GM19328 (cell line): Measurements from ENCODE around the gene FOXR2.

Experiments
- ATAC-seq: cut with Tn5 transposase; IDR thresholded peaks from one replicate; pipeline ENCODE4 v1.9.1; 2021; ENCODE audit warnings: mild to moderate bottlenecking, moderate library complexity; ENCODE audit not compliant: unreplicated experiment

FOXR2 gene

GRCh38 chrX:55623100-55623499, at the start of gene FOXR2:
FOXR2 (plus strand) TSS chrX:55623400; CDS start chrX:55623712, 312 bp downstream.
- no peak for ATAC-seq

- ATAC-seq = no peak
Observed at GRCh38 chrX:55579115-55579514, 44.1 kb upstream of the FOXR2 start.

DNA sequence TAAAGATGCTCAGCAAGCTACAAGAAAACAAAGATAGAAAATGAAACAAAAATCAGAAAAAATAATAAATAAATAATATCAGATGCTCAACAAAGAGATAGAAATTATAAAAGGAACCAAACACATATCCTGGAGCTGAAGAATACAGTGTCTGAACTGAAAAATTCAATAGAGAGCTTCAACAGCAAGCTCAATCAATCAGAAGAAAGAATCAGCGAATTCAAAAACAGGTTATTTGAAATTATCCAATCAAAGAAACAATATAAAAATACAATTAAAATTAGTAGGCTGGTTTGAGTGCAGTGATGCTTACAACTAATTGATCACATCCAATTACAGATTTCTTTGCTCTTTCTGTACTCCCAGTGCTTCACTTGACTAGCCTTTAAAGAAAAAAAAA, 40.8 kb upstream of the FOXR2 start:
- ATAC-seq = no peak

GRCh38 chrX:55593296-55593695, 29.9 kb upstream of the FOXR2 start:
- ATAC-seq = no peak

GRCh38 chrX:55593756-55594257, 29.4 kb upstream of the FOXR2 start:
- ATAC-seq = no peak

DNA sequence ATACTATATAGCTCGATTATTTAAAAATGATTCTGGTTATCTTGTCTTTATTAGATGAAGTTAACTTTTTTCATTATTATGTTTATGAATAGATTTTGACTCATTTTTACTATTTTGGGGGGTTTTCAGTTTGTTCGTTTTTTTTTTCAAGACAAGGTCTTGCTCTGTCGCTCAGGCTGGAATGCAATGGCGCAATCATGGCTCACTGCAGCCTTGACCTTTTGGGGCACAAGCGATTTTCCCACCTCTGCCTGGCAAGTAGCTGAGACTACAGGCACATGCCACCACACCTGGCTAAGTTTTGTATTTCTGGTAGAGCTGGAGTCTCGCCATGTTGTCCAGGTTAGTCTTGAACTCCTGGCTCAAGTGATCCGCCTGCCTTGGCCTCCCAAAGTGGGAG, 24.9 kb upstream of the FOXR2 start:
- ATAC-seq = no peak

- no peak for ATAC-seq
Observed at GRCh38 chrX:55619547-55619946, 3.7 kb upstream of the FOXR2 start.

GRCh38 chrX:55624403-55624802, 1.2 kb downstream of the FOXR2 start:
- ATAC-seq = no peak

DNA sequence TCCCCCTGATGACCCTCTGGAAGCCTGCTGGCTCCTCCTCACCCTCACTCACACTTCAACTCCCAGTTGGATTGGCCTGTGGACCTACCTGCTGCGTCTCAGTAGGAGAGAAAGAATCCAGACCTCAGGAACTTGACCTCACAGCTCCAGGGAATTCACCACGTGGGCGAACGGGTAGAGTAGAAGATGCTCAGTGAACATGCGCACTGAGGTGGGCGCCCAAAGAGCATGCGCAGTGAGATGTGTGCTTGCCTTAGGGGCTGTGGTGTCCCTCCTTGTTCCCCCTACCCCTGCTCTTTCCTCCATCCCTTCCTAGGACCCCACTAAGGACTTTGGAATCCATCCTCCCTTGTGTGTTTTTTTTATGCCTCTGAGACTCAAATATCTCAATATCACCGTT, 12.9 kb downstream of the FOXR2 start:
- ATAC-seq = no peak

GRCh38 chrX:55638933-55639332, 15.7 kb downstream of the FOXR2 start:
- ATAC-seq = peak; percentile 74

DNA sequence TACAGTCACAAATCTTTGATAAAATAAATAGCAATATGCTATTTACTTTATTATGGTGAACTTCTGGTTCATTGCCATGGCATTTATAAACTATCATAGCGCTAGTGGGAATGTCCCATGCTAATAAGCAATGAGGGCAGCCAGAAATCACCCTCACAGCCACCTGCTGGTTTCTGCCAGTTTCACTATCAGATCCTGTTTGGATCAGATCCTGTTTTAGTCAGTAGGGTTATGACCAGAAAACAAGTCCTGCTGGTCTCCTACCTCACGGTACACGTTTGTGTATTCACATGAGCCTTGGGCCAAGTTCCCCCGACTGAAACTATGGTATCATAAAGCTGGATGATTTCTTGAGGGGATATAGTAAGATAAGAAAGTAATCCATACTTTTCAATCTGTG, 17.7 kb downstream of the FOXR2 start:
- ATAC-seq = peak; percentile 57

DNA sequence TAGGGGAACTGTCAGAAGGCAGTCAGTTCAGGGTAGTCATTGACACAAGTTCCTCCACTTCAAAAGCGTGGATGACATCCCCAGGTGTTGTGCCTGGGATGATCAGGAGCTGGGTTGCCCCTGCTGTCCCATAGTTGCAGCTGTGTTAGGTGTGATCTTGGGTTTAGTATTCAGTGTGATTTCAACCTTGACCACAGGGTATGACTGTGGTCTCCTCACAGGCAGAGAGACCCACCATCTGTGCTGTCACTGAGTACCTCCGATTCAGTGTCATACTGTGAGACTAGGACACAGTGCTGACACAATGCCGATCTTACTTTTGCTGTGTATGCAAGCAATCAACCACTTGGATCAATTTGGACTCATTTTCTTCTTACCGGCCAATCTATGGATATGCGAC, 25.2 kb downstream of the FOXR2 start:
- ATAC-seq = peak; percentile 41

GRCh38 chrX:55659931-55660330, 36.7 kb downstream of the FOXR2 start:
- ATAC-seq = no peak

DNA sequence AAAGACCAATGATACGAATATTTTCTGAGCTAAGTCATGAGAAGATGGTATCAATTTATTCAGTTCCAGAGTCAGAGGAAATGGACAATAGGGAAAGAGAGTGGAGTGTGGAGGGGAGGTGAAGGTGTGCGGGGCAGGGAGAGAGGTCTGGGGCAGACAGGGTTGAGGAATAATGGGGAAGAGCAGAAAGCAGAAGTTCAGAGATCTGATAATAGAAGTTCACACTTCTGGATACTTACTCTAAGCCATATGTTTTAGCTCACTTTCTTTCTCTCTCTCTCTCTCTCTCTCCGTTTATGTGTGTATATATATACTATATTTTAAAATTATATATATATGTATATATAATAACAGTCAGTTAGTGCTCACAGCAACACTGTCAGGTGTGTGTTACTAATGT, 40.4 kb downstream of the FOXR2 start:
- no peak for ATAC-seq

DNA sequence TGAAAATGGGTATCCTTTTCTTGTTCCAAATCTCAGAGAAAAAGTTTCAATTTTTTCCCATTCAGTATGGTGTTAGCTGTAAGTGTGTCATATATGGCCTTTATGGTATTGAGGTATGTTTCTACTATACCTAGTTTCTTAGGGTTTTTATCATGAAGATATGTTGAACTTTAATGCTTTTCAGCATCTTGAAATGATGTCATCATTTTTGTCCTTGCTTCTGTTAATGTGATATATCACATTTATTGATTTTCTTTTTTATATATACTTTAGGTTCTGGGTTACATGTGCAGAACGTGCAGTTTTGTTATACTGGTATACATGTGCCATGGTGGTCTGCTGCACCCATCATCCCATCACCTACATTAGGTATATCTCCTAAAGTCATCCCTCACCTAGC, 44.9 kb downstream of the FOXR2 start:
- no peak for ATAC-seq
